ENCODE measurements around the gene BEND6.

BEND6 gene

GRCh38 chr6:56954403-56955170 lies at the start of gene BEND6:
TSS of gene BEND6 (plus strand) at chr6:56955107. CDS start at chr6:56981811, 26,704 bp downstream.
- DNase-seq = peak in 1 of 2 experiments; percentile 11

GRCh38 chr6:56905378-56905777 lies 49.5 kb upstream of the BEND6 start:
- no peak for DNase-seq

GRCh38 chr6:56906752-56907151 lies 48.2 kb upstream of the BEND6 start:
- no peak for DNase-seq

- no peak for DNase-seq
These were observed 45.6 kb upstream of the BEND6 start for GRCh38 chr6:56909115-56909907.

- no peak for DNase-seq
These were observed 43.1 kb upstream of the BEND6 start for GRCh38 chr6:56911847-56912246.

- DNase-seq = no peak
These were observed 41.4 kb upstream of the BEND6 start for GRCh38 chr6:56913285-56914074.

GRCh38 chr6:56914798-56915658 lies 39.9 kb upstream of the BEND6 start:
- DNase-seq = no peak

- no peak for DNase-seq
These were observed 39.1 kb upstream of the BEND6 start for GRCh38 chr6:56915832-56916231.

GRCh38 chr6:56916849-56917551 lies 37.9 kb upstream of the BEND6 start:
- DNase-seq = no peak

- DNase-seq = no peak
These were observed 32.3 kb upstream of the BEND6 start for GRCh38 chr6:56922645-56923044.

- DNase-seq = no peak
These were observed 31.3 kb upstream of the BEND6 start for GRCh38 chr6:56923565-56923964.

GRCh38 chr6:56927538-56928453 lies 27.1 kb upstream of the BEND6 start:
- no peak for DNase-seq

- DNase-seq = no peak
These were observed 24.1 kb upstream of the BEND6 start for GRCh38 chr6:56930846-56931245.

- DNase-seq = no peak
These were observed 21.9 kb upstream of the BEND6 start for GRCh38 chr6:56932910-56933477.

GRCh38 chr6:56933650-56934049 lies 21.3 kb upstream of the BEND6 start:
- no peak for DNase-seq

- no peak for DNase-seq
These were observed 20.0 kb upstream of the BEND6 start for GRCh38 chr6:56934876-56935275.

GRCh38 chr6:56936466-56936865 lies 18.4 kb upstream of the BEND6 start:
- DNase-seq = no peak

GRCh38 chr6:56938649-56939191 lies 16.2 kb upstream of the BEND6 start:
- no peak for DNase-seq

- DNase-seq = no peak
These were observed 14.4 kb upstream of the BEND6 start for GRCh38 chr6:56940463-56940862.

GRCh38 chr6:56940977-56941376 lies 13.9 kb upstream of the BEND6 start:
- no peak for DNase-seq
